Smooth muscle cell (in vitro differentiated cells): Measurements from ENCODE around the gene CFDP1. TPM values are rescaled to one million over a fixed set of nuclear protein-coding genes. Genes with fewer than 3 reads are reported as not detected.

Source experiments
- DNase-seq: peaks from one replicate; lab custom pipeline; 2025; ENCODE audit not compliant: unreplicated experiment; lab: John Stamatoyannopoulos, UW
- H2AFZ ChIP-seq: fragments of 200-600 bp; sonication (generic); 2 replicates; pipeline ENCODE4 v1.6.0; 2016; ENCODE audit warnings: antibody characterized with exemption, low read depth, mild to moderate bottlenecking
- H3F3A ChIP-seq: fragments of 200-600 bp; sonication (generic); 2 replicates; pipeline ENCODE4 v1.6.0; 2017; ENCODE audit warnings: antibody characterized with exemption, low read depth
- H3K27ac ChIP-seq: fragments of 200-600 bp; sonication (generic); 2 replicates; pipeline ENCODE4 v1.5.1; 2016; ENCODE audit warnings: low read depth, mild to moderate bottlenecking
- H3K27me3 ChIP-seq: fragments of 200-600 bp; sonication (generic); 2 replicates; pipeline ENCODE4 v1.6.1; 2016; ENCODE audit warnings: low read depth, mild to moderate bottlenecking
- H3K36me3 ChIP-seq: fragments of 200-600 bp; sonication (generic); 2 replicates; pipeline ENCODE4 v1.5.1; 2016; ENCODE audit warnings: low read depth
- H3K4me1 ChIP-seq: fragments of 200-600 bp; sonication (generic); 2 replicates; pipeline ENCODE4 v1.5.1; 2016; ENCODE audit warnings: low read depth
- H3K4me2 ChIP-seq: fragments of 200-600 bp; sonication (generic); 2 replicates; pipeline ENCODE4 v1.6.0; 2016; ENCODE audit warnings: mild to moderate bottlenecking
- H3K4me3 ChIP-seq: fragments of 200-600 bp; sonication (generic); 2 replicates; pipeline ENCODE4 v1.5.1; 2016; ENCODE audit warnings: mild to moderate bottlenecking
- H3K79me2 ChIP-seq: fragments of 200-600 bp; sonication (generic); 2 replicates; pipeline ENCODE4 v1.6.0; 2016; ENCODE audit warnings: low read depth, mild to moderate bottlenecking
- H3K9ac ChIP-seq: fragments of 200-600 bp; sonication (generic); 2 replicates; pipeline ENCODE4 v1.6.0; 2016; ENCODE audit warnings: low read depth
- H3K9me3 ChIP-seq: fragments of 200-600 bp; sonication (generic); replicated peaks from 2 replicates; pipeline ENCODE4 v1.5.1; 2016; ENCODE audit warnings: low read depth
- H4K20me1 ChIP-seq: fragments of 200-600 bp; sonication (generic); 2 replicates; pipeline ENCODE4 v1.6.0; 2016; ENCODE audit warnings: low read depth
- CTCF ChIP-seq: fragments of 200-600 bp; sonication (generic); IDR thresholded peaks from 2 replicates; pipeline ENCODE4 v1.5.1; 2017; ENCODE audit warnings: borderline replicate concordance, mild to moderate bottlenecking, antibody characterized with exemption; ENCODE audit not compliant: insufficient read depth, poor library complexity, severe bottlenecking
- WGBS: methylation state at CpG from one replicate; pipeline ENCODE4 v1.1.7; 2016; ENCODE audit warnings: low lambda C conversion rate; 5-methylcytosine and 5-hydroxymethylcytosine counted together
- polyA plus RNA-seq: library from polyadenylated mRNA; unstranded; fragments of >200 nt; fragmentation: Nextera tagmentation; extraction: Ambion mirVana; gene quantifications from 2 replicates; pipeline ENCODE4 v1.2.1, GENCODE V29; 2016
- total RNA-seq: library from RNA; depleted of rRNA; stranded (reverse); fragments of >200 nt; gene quantifications from 2 replicates; pipeline ENCODE4 v1.2.3, GENCODE V29; 2014

Gene CFDP1
- total and polyA plus RNA-seq, 2 experiments from 2014 or later = 59.0 to 91.0 TPM

- H3K27ac ChIP-seq = peak overlapping the region; percentile 95
- H3K36me3 ChIP-seq = no peaks in the 10 kb centered on the region
- peaks cover 26% of the 10 kb centered on the region for H3F3A ChIP-seq
- no peak overlapping the region for H3K4me2 ChIP-seq
- no peaks in the 10 kb centered on the region for H3K27me3 ChIP-seq
- peaks cover 100% of the 10 kb centered on the region for H4K20me1 ChIP-seq
- no peak for TF ChIP-seq CTCF
- H3K9ac ChIP-seq = peak overlapping the region; percentile 77
- H3K4me1 ChIP-seq = peaks cover 46% of the 10 kb centered on the region
- no peaks in the 10 kb centered on the region for H3K9me3 ChIP-seq
- WGBS = 81% methylated on average over 21 of the region's 21 CpGs
- peaks cover 85% of the 10 kb centered on the region for H3K79me2 ChIP-seq
- no peak overlapping the region for H3K4me3 ChIP-seq
- H2AFZ ChIP-seq = no peak overlapping the region
- no peak for DNase-seq
Observed at GRCh38 chr16:75257886-75258806, 175.2 kb downstream of the CFDP1 start.

DNA sequence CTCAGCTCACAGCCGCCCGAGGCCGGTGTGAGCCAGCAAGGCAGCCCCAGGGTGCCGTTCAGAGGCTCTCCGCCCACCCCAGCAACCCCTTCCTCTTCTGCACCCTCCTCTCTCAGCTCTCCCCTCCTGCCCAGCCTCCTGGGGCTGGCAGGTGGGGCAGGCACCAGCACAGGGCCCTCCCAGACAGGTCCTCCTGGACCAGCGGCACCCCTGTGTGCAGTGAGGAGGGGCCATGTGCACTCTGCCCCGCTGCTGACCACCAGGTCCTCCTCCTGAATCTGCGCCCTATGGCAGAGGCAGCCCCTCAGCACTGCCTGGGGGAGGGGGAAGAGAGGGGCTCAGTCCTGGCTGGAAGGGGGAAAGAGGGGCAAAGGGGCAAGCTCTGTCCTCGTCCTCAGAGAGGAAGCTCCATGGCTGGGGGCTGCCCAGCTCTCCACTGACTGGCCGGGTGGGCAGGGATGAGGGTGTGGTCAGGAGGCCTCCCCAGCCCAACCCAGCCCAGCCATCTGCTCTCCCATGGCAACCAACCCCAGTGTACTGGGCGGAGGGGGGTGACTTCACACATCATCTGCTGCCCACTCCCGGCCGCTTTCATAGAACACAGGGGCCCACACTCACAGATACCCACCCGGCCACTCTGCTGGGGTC lies 176.5 kb downstream of the CFDP1 start:
- H3K9ac ChIP-seq = peak overlapping the region; percentile 77
- H3K27ac ChIP-seq = peak overlapping the region; percentile 95
- DNase-seq = peak; percentile 29
- TF ChIP-seq CTCF = no peak
- peak overlapping the region; percentile 80 for H3K4me2 ChIP-seq
- H3K27me3 ChIP-seq = no peaks in the 10 kb centered on the region
- H3K4me1 ChIP-seq = peaks cover 60% of the 10 kb centered on the region
- H3K36me3 ChIP-seq = no peaks in the 10 kb centered on the region
- no peak overlapping the region for H2AFZ ChIP-seq
- WGBS = 31% methylated on average over 14 of the region's 14 CpGs
- H3K9me3 ChIP-seq = no peaks in the 10 kb centered on the region
- peaks cover 87% of the 10 kb centered on the region for H4K20me1 ChIP-seq
- peaks cover 39% of the 10 kb centered on the region for H3F3A ChIP-seq
- peaks cover 85% of the 10 kb centered on the region for H3K79me2 ChIP-seq
- no peak overlapping the region for H3K4me3 ChIP-seq

- H3K4me3 ChIP-seq = no peak overlapping the region
- no peak for DNase-seq
- H4K20me1 ChIP-seq = peaks cover 82% of the 10 kb centered on the region
- peak overlapping the region; percentile 95 for H3K27ac ChIP-seq
- no peaks in the 10 kb centered on the region for H3K27me3 ChIP-seq
- H3K4me2 ChIP-seq = peak overlapping the region; percentile 80
- H3K4me1 ChIP-seq = peaks cover 56% of the 10 kb centered on the region
- WGBS = 62% methylated on average over 12 of the region's 12 CpGs
- peak overlapping the region; percentile 77 for H3K9ac ChIP-seq
- H3K9me3 ChIP-seq = no peaks in the 10 kb centered on the region
- peaks cover 39% of the 10 kb centered on the region for H3F3A ChIP-seq
- TF ChIP-seq CTCF = no peak
- H2AFZ ChIP-seq = no peak overlapping the region
- H3K36me3 ChIP-seq = no peaks in the 10 kb centered on the region
- peaks cover 80% of the 10 kb centered on the region for H3K79me2 ChIP-seq
Observed at GRCh38 chr16:75256059-75256571, 177.2 kb downstream of the CFDP1 start.
